Skeletal muscle tissue (tissue), 4 donors: ENCODE data around the gene ZNF536. TPM values are rescaled to one million over a fixed set of nuclear protein-coding genes. Genes with fewer than 3 reads are reported as not detected.

Experiments used
- H3K27ac ChIP-seq: one replicate; pipeline ENCODE4 v1.7.0; 2013; ENCODE audit warnings: mild to moderate bottlenecking, low read depth, low read length, inconsistent platforms
- H3K27me3 ChIP-seq, 3 donors: one replicate each; pipeline ENCODE4 v1.7.0; 2013; ENCODE audit warnings: low read length in 3 of 3; ENCODE audit not compliant: control insufficient read depth in 3 of 3, insufficient read depth in 3 of 3
- H3K36me3 ChIP-seq, 3 donors: one replicate each; pipeline ENCODE4 v1.7.0; 2013; ENCODE audit warnings: low read length in 3 of 3; ENCODE audit not compliant: control insufficient read depth in 3 of 3, insufficient read depth in 3 of 3
- H3K4me1 ChIP-seq, 3 donors: one replicate each; pipeline ENCODE4 v1.7.0; 2013; ENCODE audit warnings: low read length in 3 of 3, mild to moderate bottlenecking in 3 of 3; ENCODE audit not compliant: control insufficient read depth in 3 of 3, insufficient read depth in 3 of 3
- H3K4me3 ChIP-seq, 3 donors: one replicate each; pipeline ENCODE4 v1.7.0; 2013; ENCODE audit warnings: low read length in 3 of 3
- H3K9ac ChIP-seq, 3 donors: one replicate each; pipeline ENCODE4 v1.7.0; 2013; ENCODE audit warnings: low read length in 3 of 3, mild to moderate bottlenecking in 3 of 3, moderate library complexity in 2 of 3, low read depth in 1 of 3
- H3K9me3 ChIP-seq, 3 donors: one replicate each; pipeline ENCODE4 v1.7.0; 2013; ENCODE audit warnings: low read length in 3 of 3; ENCODE audit not compliant: control insufficient read depth in 3 of 3
- total RNA-seq: library from RNA; depleted of rRNA; stranded (reverse); fragments of >200 nt; gene quantifications from one replicate; pipeline ENCODE4 v1.2.3, GENCODE V29; 2014
- donor health status: Osteomylitis.

ZNF536 gene
- total RNA-seq, 1 donor from 2014 or later, result 3.1 TPM

DNA sequence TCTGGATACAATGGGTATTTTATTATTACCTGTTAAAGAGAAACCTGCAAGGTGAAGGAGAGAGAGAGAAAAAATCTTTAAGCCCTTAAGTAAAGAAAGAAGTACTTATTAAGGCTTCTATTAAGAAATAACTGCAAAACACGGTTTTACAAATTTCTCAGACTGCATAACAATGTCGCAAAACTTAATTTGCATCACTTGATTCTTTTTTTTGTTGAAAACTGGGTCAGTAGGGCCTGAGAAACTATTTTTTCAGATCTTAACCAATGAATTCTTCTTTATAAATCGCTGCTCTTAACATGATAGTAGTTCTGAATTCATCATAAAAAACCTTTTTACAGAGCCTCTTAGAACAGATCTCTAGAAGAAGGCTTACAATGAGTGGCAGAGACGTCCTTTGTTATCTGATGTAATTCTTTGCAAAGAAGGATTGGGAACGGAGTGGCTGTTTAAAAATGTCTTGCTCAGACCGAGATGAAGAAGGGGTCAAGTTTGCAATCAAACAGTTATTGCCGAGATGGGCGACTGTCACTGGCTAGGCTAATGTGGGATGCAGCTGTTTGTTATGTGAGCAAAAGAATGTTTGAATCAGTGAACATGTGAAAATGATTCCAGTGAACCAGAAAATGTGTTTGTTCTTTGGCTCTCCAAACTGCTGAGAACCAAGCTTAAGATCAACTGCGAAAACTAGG is 76.3 kb downstream of the ZNF536 start:
- H3K4me3 ChIP-seq, result no peak overlapping the region
- peaks cover 6 to 12% (median 11%) of the 10 kb centered on the region in 3 donors for H3K27me3 ChIP-seq
- no peak overlapping the region for H3K9ac ChIP-seq
- no peaks in the 10 kb centered on the region for H3K36me3 ChIP-seq
- peaks cover 5 to 7% (median 6%) of the 10 kb centered on the region in 3 donors for H3K4me1 ChIP-seq
- H3K9me3 ChIP-seq, result no peaks in the 10 kb centered on the region
- H3K27ac ChIP-seq, result no peak overlapping the region

DNA sequence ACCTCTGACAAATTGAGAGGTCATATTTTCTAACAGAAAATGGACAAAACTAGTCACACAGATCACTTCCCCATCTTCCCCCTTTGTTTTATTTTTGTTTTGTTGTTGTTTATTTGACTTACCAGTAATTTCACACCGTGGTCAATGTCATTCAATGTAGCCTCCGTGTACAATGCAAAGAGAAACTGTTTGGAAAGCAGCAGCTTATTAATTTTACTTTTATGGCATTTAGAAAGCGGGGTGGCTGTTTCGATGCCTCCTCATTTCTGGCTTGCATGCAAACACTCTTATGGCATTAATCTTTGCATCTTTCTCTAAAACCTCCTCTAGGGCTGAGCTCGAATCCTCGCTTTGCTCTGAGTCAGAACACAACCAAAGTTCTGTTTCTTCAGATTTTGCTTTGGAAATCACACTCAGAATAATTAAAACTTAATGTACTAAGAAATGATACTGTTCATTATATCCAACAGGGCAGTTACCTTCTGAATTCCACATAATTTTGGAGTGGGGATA is 77.0 kb downstream of the ZNF536 start:
- H3K4me3 ChIP-seq, result no peak overlapping the region
- H3K27ac ChIP-seq, result no peak overlapping the region
- H3K9ac ChIP-seq, result no peak overlapping the region
- H3K9me3 ChIP-seq, result no peaks in the 10 kb centered on the region
- peaks cover 5 to 7% (median 6%) of the 10 kb centered on the region in 3 donors for H3K4me1 ChIP-seq
- peaks cover 6 to 12% (median 11%) of the 10 kb centered on the region in 3 donors for H3K27me3 ChIP-seq
- H3K36me3 ChIP-seq, result no peaks in the 10 kb centered on the region

DNA sequence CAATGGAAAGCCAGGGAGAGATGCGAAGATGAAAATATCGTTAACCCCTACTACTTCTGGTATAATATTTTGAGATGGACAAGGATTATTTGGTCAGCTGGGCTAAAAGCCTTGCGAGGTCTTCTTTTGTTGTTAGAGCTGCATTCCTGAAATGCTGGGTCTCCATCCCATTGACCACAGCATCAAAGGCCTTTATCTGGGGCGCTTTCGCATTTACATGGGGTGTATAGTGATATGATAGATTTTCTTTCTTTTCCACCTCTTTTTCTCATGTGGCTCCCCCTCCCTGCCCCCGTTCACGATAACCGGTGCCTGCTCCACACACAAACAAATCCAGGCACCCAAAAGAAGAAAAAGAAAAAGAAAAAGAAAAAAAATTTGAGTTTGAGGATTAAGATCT is 77.5 kb downstream of the ZNF536 start:
- Histone ChIP-seq H3K4me1 (peaks cover 5 to 7% (median 6%) of the 10 kb centered on the region in 3 donors), H3K4me3 (peak overlapping the region in 1 of 3 donors; percentile 22), H3K27me3 (peaks cover 6 to 12% (median 11%) of the 10 kb centered on the region in 3 donors), H3K9ac (no peak overlapping the region), H3K36me3 (no peaks in the 10 kb centered on the region), H3K27ac (no peak overlapping the region), H3K9me3 (no peaks in the 10 kb centered on the region)

GRCh38 chr19:30450100-30450499 is 77.9 kb downstream of the ZNF536 start:
- peaks cover 5 to 7% (median 6%) of the 10 kb centered on the region in 3 donors for H3K4me1 ChIP-seq
- H3K9ac ChIP-seq, result peak overlapping the region in 1 of 3 donors; percentile 32
- H3K27ac ChIP-seq, result no peak overlapping the region
- H3K27me3 ChIP-seq, result peaks cover 6 to 12% (median 11%) of the 10 kb centered on the region in 3 donors
- H3K36me3 ChIP-seq, result no peaks in the 10 kb centered on the region
- peak overlapping the region in 1 of 3 donors; percentile 6 for H3K4me3 ChIP-seq
- H3K9me3 ChIP-seq, result no peaks in the 10 kb centered on the region

DNA sequence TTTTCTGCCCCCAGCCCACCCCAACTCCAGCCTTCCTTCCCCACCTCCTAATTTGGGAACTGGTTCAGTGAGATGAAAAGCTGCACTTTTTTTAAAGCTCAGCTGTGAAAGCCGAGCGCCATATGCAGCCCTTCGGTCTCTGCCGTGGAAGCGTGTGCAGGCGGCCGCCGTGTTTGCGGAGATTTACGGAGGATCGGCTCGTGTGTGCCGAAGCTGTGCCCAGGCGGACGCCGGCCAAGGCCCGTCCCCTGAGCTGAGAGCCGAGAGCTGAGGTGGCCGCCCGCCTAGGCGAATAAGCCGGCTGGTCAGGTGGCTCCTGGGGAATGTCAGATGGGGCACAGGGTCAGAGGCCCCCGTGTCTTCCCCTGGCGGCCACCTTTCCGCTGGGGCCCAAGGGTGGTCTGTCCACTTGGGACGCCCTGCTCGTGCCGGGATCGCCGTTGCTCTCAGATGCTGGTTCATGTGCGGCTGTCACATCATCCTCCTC is 78.7 kb downstream of the ZNF536 start:
- Histone ChIP-seq H3K4me3 (peak overlapping the region; percentile 25 to 57 (median 52)), H3K4me1 (peaks cover 5 to 7% (median 6%) of the 10 kb centered on the region in 3 donors), H3K9me3 (no peaks in the 10 kb centered on the region), H3K27ac (no peak overlapping the region), H3K36me3 (no peaks in the 10 kb centered on the region), H3K9ac (peak overlapping the region in 2 of 3 donors; percentile 32 to 40), H3K27me3 (peaks cover 6 to 12% (median 11%) of the 10 kb centered on the region in 3 donors)

GRCh38 chr19:30452931-30453330 is 80.7 kb downstream of the ZNF536 start:
- no peak overlapping the region for H3K27ac ChIP-seq

GRCh38 chr19:30453743-30454142 is 81.6 kb downstream of the ZNF536 start:
- H3K9ac ChIP-seq, result no peak overlapping the region
- H3K4me3 ChIP-seq, result no peak overlapping the region
- H3K27ac ChIP-seq, result no peak overlapping the region
- peaks cover 5 to 7% (median 6%) of the 10 kb centered on the region in 3 donors for H3K4me1 ChIP-seq
- H3K36me3 ChIP-seq, result no peaks in the 10 kb centered on the region
- peaks cover 6 to 15% (median 12%) of the 10 kb centered on the region in 3 donors for H3K27me3 ChIP-seq
- H3K9me3 ChIP-seq, result no peaks in the 10 kb centered on the region

More at GRCh38 chr19:30452931-30453330, 80.7 kb downstream of the ZNF536 start:
- Histone ChIP-seq H3K9me3 (no peaks in the 10 kb centered on the region), H3K4me1 (peaks cover 5 to 7% (median 6%) of the 10 kb centered on the region in 3 donors), H3K27me3 (peaks cover 6 to 15% (median 12%) of the 10 kb centered on the region in 3 donors), H3K9ac (no peak overlapping the region), H3K4me3 (no peak overlapping the region), H3K36me3 (no peaks in the 10 kb centered on the region)

- Histone ChIP-seq H3K27me3 (peaks cover 3 to 15% (median 12%) of the 10 kb centered on the region in 3 donors), H3K27ac (no peak overlapping the region), H3K36me3 (no peaks in the 10 kb centered on the region), H3K9ac (no peak overlapping the region), H3K9me3 (peaks cover 0 to 5% (median 3%) of the 10 kb centered on the region in 3 donors), H3K4me3 (no peak overlapping the region), H3K4me1 (peaks cover 3 to 5% (median 4%) of the 10 kb centered on the region in 3 donors)
These were observed 83.7 kb downstream of the ZNF536 start for GRCh38 chr19:30455881-30456280.

DNA sequence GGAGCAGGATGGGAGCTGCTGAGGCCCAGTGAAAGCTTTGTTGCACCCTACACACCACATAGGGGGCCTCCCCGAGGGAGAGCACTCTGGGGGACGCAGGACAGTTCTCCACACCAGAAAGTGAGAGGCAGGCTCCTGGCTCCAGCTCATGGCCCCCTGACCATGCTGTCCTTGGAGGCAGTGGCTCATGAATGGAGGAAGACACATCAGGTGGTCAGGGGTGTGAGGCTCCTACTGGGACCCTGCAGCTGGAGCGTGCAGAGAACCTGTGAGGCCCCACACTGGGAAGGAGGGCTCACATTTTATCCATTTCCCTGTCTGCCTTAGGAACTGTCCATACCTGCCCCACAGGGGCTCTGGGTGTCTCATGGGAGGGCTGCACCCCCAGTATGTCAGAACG is 85.3 kb downstream of the ZNF536 start:
- Histone ChIP-seq H3K27ac (no peak overlapping the region), H3K36me3 (no peaks in the 10 kb centered on the region), H3K9ac (no peak overlapping the region), H3K4me1 (no peaks in the 10 kb centered on the region), H3K9me3 (peaks cover 0 to 5% (median 3%) of the 10 kb centered on the region in 3 donors), H3K4me3 (no peak overlapping the region), H3K27me3 (peaks cover 0 to 10% (median 2%) of the 10 kb centered on the region in 3 donors)

- H3K4me1 ChIP-seq, result no peaks in the 10 kb centered on the region
- H3K27me3 ChIP-seq, result peaks cover 0 to 8% (median 0%) of the 10 kb centered on the region in 3 donors
- H3K36me3 ChIP-seq, result no peaks in the 10 kb centered on the region
- no peak overlapping the region for H3K9ac ChIP-seq
- no peak overlapping the region for H3K4me3 ChIP-seq
- H3K27ac ChIP-seq, result no peak overlapping the region
- H3K9me3 ChIP-seq, result peaks cover 0 to 5% (median 3%) of the 10 kb centered on the region in 3 donors
These were observed 87.7 kb downstream of the ZNF536 start for GRCh38 chr19:30459859-30460258.
